HFFc6 (cell line): ENCODE results near the gene DYSF. TPM values are rescaled to one million over a fixed set of nuclear protein-coding genes. Genes with fewer than 3 reads are reported as not detected.

ENCODE experiments used
- DNase-seq: peaks from one replicate; pipeline ENCODE4 v3.0.0-alpha.2; 2018
- H3K27ac Mint-ChIP-seq: 2 replicates; pipeline ENCODE4 v1.8.0; 2020; ENCODE audit warnings: mild to moderate bottlenecking, mixed read lengths
- H3K27me3 Mint-ChIP-seq: 2 replicates; pipeline ENCODE4 v1.8.0; 2021; ENCODE audit warnings: mild to moderate bottlenecking, moderate library complexity, mixed read lengths; ENCODE audit not compliant: insufficient read depth
- H3K36me3 Mint-ChIP-seq: 2 replicates; pipeline ENCODE4 v1.8.0; 2021; ENCODE audit warnings: low read depth, mixed read lengths
- H3K4me1 Mint-ChIP-seq: 2 replicates; pipeline ENCODE4 v1.8.0; 2020; ENCODE audit warnings: low read depth, mixed read lengths
- H3K4me3 Mint-ChIP-seq: 2 replicates; pipeline ENCODE4 v1.8.0; 2020; ENCODE audit warnings: mild to moderate bottlenecking, moderate library complexity, mixed read lengths
- H3K9me3 Mint-ChIP-seq: 2 replicates; pipeline ENCODE4 v1.8.0; 2020; ENCODE audit warnings: mild to moderate bottlenecking, mixed read lengths
- CTCF ChIP-seq: fragments of 200-600 bp; sonication (generic); IDR thresholded peaks from 2 replicates; pipeline ENCODE4 v1.5.0; 2021; ENCODE audit warnings: antibody characterized with exemption, mild to moderate bottlenecking
- total RNA-seq, 6 experiments: library from RNA; stranded (reverse); fragmentation: NEBNext Ultra II Directional; extraction: Animal tissue kit (Norgen Biotek cat#: 25700); gene quantifications; 2 replicates in 1 of 6; 3 replicates in 5 of 6; pipeline ENCODE4 v1.2.3, GENCODE V29; 2021

DYSF gene
- total RNA-seq, 6 experiments from 2014 or later = 0.07 to 0.57 (median 0.32) TPM

- Mint-ChIP-seq H3K9me3 (no peaks in the 10 kb centered on the region), H3K36me3 (no peaks in the 10 kb centered on the region)
Measured at GRCh38 chr2:71603311-71603811, 150.0 kb downstream of the DYSF start.

DNA sequence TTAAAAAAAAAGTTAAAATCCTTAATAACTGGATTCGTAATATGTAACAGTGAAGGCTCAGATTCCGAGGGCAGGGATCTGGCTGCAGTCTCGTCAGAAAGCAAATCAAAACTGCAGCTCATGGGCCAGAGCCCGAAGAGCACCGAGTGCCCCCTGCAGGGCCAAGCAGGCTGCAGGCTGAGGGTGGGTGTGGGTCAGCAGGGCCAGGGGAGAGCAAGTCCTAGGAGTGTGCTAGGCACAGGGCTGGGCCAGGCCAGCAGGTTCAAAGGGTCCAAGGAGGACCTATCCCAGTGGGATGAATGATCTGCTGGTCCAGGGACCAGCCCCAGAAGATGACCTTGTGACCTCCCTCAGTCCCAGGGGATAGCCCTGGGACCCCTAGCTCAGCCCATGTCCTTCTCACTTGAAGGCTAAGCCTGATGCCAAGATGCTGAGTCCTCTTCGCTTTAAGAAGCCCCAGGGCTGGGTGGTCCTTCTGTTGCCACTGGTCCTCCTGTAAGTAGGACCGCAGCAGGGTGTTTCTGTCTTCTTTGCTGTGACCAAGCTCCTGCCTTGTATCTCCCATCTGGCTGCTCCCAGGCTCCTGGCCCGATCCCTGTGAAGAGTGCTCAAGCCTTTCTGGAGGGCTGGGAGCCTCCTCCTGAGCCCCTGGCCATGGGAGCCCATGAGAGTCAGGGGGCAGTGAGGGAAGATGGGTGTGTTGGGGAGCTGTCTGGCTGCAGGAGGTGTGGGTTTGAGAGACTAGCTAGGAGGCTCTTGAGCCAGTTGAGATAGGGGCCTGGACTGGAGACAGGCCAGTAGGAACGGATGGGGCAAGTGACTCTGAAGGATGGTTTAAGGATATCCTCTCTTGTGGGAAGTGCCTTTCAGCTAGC lies 150.7 kb downstream of the DYSF start:
- no peaks in the 10 kb centered on the region for H3K36me3 Mint-ChIP-seq
- H3K9me3 Mint-ChIP-seq = no peaks in the 10 kb centered on the region
- H3K27me3 Mint-ChIP-seq = peaks cover 49% of the 10 kb centered on the region
- no peak; the same call in 1 of the 2 replicates for TF ChIP-seq CTCF
- DNase-seq = no peak
- H3K27ac Mint-ChIP-seq = no peak overlapping the region
- H3K4me1 Mint-ChIP-seq = no peaks in the 10 kb centered on the region
- no peak overlapping the region for H3K4me3 Mint-ChIP-seq

More at GRCh38 chr2:71603311-71603811, 150.0 kb downstream of the DYSF start:
- Mint-ChIP-seq H3K4me1 (no peaks in the 10 kb centered on the region), H3K27ac (no peak overlapping the region), H3K4me3 (no peak overlapping the region), H3K27me3 (peaks cover 49% of the 10 kb centered on the region)
- TF ChIP-seq CTCF = no peak
- no peak for DNase-seq

DNA sequence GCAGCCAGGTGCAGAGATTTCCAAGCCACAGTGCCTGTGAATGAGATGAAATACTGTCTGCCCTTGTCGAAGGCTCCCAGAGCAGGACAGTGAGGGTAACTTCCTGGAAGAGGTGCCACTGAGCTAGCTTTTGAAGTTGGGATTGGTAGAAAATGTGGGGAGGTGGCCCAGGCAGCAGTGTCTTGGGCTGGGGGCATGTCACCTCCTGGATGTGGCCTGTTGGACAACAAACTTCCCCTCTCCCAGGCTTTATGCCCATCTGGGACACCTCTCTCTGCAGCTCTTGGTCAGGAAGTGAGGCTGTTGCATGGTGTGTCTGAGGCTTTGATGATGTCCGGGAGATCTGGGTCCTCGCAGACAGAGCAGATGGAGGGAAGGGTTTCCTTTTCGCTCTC lies 151.4 kb downstream of the DYSF start:
- Mint-ChIP-seq H3K4me3 (no peak overlapping the region), H3K4me1 (peaks cover 5% of the 10 kb centered on the region), H3K9me3 (no peaks in the 10 kb centered on the region), H3K27me3 (peaks cover 49% of the 10 kb centered on the region), H3K27ac (no peak overlapping the region), H3K36me3 (no peaks in the 10 kb centered on the region)
- TF ChIP-seq CTCF = no peak
- DNase-seq = no peak

DNA sequence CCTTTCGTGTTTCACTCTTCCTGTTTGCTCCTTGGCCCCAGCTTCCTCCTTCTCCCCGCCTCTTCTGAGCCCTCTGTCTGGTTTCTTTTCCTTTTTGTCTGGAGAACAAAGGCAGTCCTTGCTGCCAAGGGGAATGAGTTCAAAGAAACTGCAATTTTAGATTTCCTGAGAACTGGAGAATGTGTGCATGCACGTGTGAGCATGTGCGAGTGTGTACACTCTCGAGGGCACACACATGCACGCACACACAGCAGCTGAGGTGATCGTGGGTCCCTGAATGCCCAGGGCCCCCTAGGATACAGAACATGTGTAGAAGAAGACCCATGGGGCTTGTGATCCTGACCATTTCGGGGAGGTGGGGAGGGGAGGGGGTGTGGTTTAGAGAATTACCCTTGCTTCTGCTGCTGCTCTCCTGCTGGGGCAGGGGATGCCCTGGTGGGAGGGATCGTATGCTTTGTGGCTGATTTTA lies 151.8 kb downstream of the DYSF start:
- Mint-ChIP-seq H3K4me3 (no peak overlapping the region), H3K27ac (no peak overlapping the region), H3K36me3 (no peaks in the 10 kb centered on the region), H3K4me1 (peaks cover 7% of the 10 kb centered on the region), H3K9me3 (no peaks in the 10 kb centered on the region), H3K27me3 (peaks cover 49% of the 10 kb centered on the region)
- TF ChIP-seq CTCF = no peak
- no peak for DNase-seq

DNA sequence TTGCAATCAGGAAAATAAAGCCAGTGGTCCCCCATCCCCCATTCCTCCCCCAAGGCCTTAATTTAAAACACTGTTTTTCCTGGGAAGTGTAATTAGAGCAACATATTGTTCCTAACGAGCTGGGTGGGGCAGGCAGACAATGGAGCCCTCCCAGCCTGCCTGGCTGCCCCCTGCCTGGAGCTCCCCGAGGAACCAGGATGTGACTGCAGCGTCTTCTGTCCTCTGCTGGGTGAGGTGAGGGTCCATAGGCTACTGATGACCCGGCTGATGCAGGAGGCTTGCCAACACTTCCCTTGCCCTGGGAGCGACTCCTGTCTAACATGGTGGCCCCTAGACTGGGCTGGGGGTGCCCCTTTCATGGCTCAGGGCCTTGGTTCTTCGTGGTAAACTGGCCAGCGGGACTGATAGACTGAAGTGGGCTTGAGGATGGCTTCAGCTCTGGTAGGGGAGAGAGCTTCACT lies 152.4 kb downstream of the DYSF start:
- no peak overlapping the region for H3K27ac Mint-ChIP-seq
- TF ChIP-seq CTCF = no peak
- H3K27me3 Mint-ChIP-seq = peaks cover 47% of the 10 kb centered on the region
- peaks cover 7% of the 10 kb centered on the region for H3K4me1 Mint-ChIP-seq
- H3K9me3 Mint-ChIP-seq = no peaks in the 10 kb centered on the region
- no peaks in the 10 kb centered on the region for H3K36me3 Mint-ChIP-seq
- DNase-seq = no peak
- no peak overlapping the region for H3K4me3 Mint-ChIP-seq
